Stimulated activated CD4-positive, alpha-beta T cell treated with anti-CD3 and anti-CD28 coated beads, Interleukin-15, amount 100 ng/mL, for 24 hours (primary cell): ENCODE results near the gene NUP62.
"Not testable (repeated sequence)": the region's sequence is repeated elsewhere in the genome, so short reads cannot be mapped to it uniquely, and the experiment has no call there.

Experiments used
- DNase-seq: peaks from one replicate; pipeline ENCODE4 v3.0.0-alpha.2; 2020

Gene NUP62

DNA sequence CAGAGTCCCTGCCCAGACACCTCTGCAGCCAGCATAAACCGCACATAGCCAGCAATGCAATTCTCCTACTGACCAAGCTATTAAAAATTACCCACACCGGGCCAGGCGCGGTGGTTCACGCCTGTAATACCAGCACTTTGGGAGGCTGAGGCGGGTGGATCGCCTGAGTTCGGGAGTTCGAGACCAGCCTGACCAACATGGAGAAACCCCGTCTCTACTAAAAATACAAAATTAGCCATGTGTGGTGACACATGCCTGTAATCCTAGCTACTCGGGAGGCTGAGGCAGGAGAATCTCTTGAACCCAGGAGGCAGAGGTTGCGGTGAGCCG lies 4.5 kb downstream of the NUP62 start:
- not testable (repeated sequence) for DNase-seq

DNA sequence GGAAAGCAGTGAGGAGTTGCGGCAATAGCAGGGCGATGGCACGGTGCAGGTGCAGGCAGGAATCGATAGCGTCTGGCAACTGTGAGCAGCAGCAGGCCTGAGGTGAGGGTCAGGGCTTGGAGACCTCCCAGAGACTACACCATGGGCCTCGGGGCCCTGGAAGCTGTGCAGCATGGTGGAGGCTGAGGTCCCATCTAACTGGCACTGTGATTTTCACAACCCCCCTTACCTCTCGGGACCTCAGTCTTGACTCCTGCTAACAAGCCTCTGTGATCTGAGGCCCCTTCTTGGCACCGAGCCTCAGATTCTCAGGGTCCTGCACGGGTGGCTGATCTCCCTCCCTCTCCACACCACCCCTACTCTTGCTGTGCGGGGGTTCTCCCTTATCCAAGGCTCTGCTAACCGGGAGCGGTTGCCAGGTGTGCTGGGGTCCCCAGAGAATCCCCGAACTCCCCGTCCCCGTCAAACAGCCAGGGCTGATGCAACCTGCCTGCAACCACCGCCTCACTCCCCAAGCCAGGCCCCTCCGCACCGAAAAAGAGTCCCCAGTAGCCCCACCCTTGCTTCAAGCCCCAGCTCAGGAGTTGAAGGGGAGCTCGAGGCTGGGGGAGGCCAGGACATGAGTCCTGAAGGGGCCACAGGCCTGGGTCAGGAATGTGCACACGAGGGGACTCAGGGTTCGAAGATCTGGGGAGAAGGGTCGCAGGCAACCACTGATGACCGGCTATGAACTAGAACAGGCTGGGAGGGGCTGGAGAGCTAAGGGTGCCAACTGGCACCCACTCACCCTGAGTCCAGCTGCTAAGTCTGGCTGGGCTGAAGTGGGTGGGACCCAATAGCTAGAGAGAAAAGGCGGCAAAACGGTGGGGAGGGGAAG lies 5.1 kb downstream of the NUP62 start:
- no peak for DNase-seq

GRCh38 chr19:49923055-49924003 lies 6.0 kb downstream of the NUP62 start:
- no peak for DNase-seq

GRCh38 chr19:49921871-49922795 lies 7.2 kb downstream of the NUP62 start:
- DNase-seq, result no peak

DNA sequence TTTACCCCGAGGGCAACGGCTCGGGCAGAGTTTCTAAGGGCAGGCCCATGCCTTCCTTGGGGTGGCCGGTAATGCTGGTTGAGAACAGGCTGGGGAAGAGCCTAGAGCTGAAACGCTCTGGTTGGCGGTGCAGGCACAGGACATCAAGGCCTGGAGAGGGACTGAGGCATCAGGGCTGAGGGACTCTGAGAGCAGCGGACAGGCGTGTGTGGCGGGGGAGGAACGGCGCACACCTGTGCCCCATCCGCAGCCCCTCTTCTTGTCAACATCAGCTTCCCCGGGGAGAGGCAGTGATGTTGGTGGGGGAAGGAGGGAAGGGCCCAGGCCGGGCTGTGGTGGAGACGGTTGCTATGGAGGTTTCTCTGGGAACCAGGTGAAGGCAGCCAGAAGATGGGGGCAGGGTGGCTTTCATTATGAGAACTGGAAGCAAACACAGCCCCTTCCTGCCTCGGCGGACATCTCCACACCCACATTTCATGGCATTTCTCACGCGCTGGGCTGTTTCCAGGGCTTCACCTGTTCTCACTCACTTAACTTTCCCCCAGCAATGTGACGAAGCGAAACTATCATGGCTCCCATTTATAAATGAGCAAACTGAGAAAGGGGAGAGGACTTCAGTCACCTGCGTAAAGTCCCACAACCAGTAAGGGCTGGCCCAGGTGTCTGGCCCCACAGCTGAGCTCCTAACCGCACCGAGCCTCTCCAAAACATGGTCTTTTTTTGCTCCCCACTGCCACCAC lies 8.5 kb downstream of the NUP62 start:
- DNase-seq, result no peak

GRCh38 chr19:49918089-49918488 lies 11.2 kb downstream of the NUP62 start:
- no peak for DNase-seq

GRCh38 chr19:49916839-49917733 lies 12.2 kb downstream of the NUP62 start:
- DNase-seq, result no peak

- DNase-seq, result no peak
Measured at GRCh38 chr19:49915271-49915670, 14.0 kb downstream of the NUP62 start.

DNA sequence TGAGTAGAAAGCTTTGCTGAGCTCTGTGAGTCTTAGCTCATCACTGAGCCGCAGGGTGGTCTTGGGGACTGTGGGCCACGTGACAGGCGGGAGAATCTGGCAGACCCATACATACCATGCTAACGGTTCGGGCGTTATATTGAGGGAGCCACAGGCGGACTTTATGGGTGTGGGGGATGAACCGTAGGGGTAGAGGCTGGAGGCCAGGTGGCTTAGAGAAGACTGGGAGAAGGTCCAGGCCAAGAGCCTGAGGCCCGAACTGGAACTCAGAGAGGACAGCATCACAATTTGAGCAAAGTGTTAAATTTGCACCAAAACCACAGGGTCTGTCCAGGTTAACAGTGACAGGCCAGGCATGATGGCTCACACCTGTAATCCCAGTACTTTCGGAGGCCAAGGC lies 15.6 kb downstream of the NUP62 start:
- no peak for DNase-seq

GRCh38 chr19:49912965-49913685 lies 16.2 kb downstream of the NUP62 start:
- no peak for DNase-seq

DNA sequence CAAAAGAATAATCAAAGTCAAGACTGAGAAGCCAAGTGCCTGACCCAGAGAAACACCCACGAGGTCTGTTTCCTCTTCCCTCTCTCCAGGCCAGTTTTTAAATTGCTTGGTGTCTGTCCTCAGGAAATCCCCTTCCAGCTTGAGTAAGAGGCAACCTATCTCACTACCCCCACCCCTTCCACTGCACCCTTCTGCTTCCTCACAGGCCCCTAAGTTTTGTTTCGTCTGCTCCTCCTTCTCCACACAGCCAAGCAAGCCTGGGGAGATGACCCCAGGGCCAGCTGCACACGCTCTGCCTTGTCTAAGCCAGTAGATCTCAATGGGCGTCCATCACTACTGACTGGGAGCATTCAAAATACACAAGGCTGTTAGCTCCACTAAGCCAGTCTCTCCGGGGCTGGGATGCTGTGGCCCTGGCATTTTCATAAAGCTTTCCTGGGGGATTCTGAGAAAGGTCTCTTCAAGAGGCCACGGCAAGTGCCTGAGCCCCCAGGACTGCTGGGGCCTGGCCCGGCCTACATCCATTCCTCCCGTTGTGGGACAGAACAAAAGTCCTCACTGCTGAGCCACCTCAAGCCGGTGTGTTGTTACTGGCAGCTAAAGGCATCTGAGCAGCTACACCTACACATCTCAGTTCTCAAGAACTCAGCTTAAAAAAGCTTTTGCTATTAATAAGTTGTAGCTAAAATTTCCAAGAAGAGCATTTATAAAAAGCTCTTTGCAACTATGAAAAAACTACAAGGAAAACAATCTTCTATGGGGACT lies 17.7 kb downstream of the NUP62 start:
- DNase-seq, result peak; percentile 57

DNA sequence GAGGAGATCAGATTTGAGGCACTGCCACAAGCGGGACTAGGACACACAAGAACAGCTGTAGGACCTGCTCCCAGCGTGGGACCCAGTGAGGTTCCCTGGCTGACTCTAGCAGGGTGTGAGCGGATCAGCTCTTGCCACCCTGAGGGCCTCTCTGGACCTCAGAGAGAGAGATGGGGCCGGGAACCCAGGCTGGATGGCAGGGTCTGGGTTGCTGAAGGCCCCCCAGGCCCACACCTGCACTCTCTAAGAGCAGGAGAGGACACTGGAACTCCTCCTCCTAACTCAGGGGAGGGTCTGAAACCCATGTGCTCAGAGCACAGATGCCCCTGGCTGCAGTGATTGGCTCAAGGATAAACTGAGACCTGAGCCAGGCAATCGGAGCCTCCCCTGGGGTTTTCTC lies 19.1 kb downstream of the NUP62 start:
- no peak for DNase-seq

GRCh38 chr19:49908480-49909420 lies 20.6 kb downstream of the NUP62 start:
- no peak for DNase-seq

GRCh38 chr19:49907745-49908446 lies 21.4 kb downstream of the NUP62 start:
- DNase-seq, result no peak

DNA sequence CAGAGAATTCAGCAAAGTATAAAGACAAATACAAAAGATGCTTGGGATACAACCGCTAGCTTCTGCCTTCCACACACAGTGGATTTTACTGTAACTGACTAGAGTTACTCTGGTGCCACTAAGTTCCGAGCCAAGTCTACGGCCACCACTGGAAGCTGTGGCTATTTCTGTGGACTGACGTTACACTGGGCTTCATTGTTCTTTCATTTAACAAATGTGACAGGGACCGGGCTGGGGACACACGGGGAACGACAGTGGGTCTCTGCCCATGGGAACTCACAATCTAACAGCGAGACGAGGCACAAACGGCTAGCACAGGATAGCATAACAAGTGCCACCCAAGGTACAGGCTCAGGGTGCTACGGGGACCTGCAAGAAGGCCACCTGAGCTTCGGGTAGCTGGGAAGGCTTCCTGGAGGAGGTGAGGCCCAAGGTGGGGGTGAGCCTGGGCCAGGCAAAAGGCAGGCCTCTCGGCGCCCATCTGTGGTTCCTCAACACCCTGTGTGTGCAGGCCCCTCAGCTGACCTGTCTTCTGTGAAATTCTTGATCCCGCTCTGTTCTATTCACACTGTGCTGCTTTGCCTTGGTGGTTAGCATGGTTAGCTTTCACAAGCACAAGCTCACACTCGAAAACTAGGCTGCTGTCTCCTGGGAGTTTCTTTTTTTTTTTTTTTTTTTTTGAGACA lies 22.3 kb downstream of the NUP62 start:
- DNase-seq, result no peak

DNA sequence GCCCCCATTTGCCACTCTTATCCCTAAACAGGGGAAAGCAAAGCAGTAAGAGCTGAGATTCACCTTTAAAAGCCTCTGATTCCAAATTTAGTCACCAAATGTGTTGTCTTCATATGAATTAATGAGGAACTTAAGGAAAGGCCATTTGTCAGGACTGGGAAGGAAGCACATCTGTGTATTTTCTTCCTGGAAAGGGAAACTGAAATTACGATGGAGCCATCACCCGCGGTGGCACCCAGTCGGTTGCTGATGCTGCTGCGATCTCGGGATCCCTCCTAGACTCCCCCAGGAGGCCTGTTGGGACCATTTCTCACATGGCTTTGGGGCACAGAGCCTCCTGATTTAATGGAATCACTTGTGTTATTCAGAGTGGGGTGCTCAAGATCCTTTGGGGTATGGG lies 25.2 kb downstream of the NUP62 start:
- DNase-seq, result no peak
